Endothelial cell of umbilical vein (primary cell): Measurements from ENCODE around the gene PXMP4. TPM values are rescaled to one million over a fixed set of nuclear protein-coding genes. Genes with fewer than 3 reads are reported as not detected.

Source experiments
- BruUV-seq: library from RNA; stranded (reverse); fragments of 400-500 nt; replicated peaks from 2 replicates; lab custom pipeline; 2021; lab: Mats Ljungman, UMichigan
- CTCF ChIA-PET: fragments of 300-600, 350-600 bp; sonication (Branson Sonifier 250); formaldehyde crosslinking; loops from one replicate; lab custom pipeline; 2021; ENCODE audit warnings: antibody characterized with exemption, inconsistent platforms; lab: Charles Lee
- POLR2A ChIA-PET: fragments of 300-600, 350-600 bp; sonication (Branson Sonifier 250); formaldehyde crosslinking; loops from one replicate; lab custom pipeline; 2021; ENCODE audit warnings: antibody characterized with exemption, inconsistent platforms; lab: Charles Lee
- DNase-seq: peaks from one replicate; pipeline ENCODE4 v3.0.0-alpha.2; 2011; ENCODE audit warnings: low read depth, low spot score
- FAIRE-seq: peaks from 2 replicates; lab custom pipeline; 2011; peaks lifted over from hg19 to GRCh38; lab: Jason Lieb, UNC
- H2AFZ ChIP-seq: 2 replicates; pipeline ENCODE4 v1.6.0; 2012; ENCODE audit warnings: low read depth, low read length, control low read depth, inconsistent platforms
- H3K27ac ChIP-seq: 2 replicates; pipeline ENCODE4 v1.5.1; 2011; ENCODE audit warnings: low read depth, mild to moderate bottlenecking, control low read depth, low read length, moderate library complexity; ENCODE audit not compliant: insufficient read depth
- H3K27me3 ChIP-seq, 2 experiments: 2 replicates each; pipeline versions ENCODE4 v1.6.0 to v1.6.1; 2011; ENCODE audit warnings: low read length in 2 of 2, mixed read lengths in 1 of 2; ENCODE audit not compliant: control insufficient read depth in 2 of 2, insufficient read depth in 2 of 2
- H3K36me3 ChIP-seq, 2 experiments: 2 replicates in 1 of 2; 3 replicates in 1 of 2; pipeline ENCODE4 v1.5.1; 2011; ENCODE audit warnings: low read length in 2 of 2, mild to moderate bottlenecking in 1 of 2, moderate library complexity in 1 of 2; ENCODE audit not compliant: control insufficient read depth in 2 of 2, insufficient read depth in 2 of 2; ENCODE audit errors: extremely low read depth in 1 of 2
- H3K4me1 ChIP-seq: 3 replicates; pipeline ENCODE4 v1.5.1; 2011; ENCODE audit warnings: mild to moderate bottlenecking, low read length; ENCODE audit not compliant: control insufficient read depth, insufficient read depth; ENCODE audit errors: extremely low read depth
- H3K4me2 ChIP-seq: 2 replicates; pipeline ENCODE4 v1.6.1; 2011; ENCODE audit warnings: low read length, control low read depth, mixed read lengths; ENCODE audit not compliant: insufficient read depth
- H3K4me3 ChIP-seq, 3 experiments: fragments of 200-600 bp in 1 of 3; sonication (generic), shearing (Covaris generic) in 1 of 3; replicated peaks in 1 of 3; 2 replicates each; pipeline ENCODE4 v1.5.1; 2011 to 2016; ENCODE audit warnings: control low read depth in 3 of 3, low read length in 3 of 3, mild to moderate bottlenecking in 2 of 3, inconsistent platforms in 1 of 3, low read depth in 1 of 3, moderate library complexity in 1 of 3; ENCODE audit not compliant: insufficient read depth in 1 of 3
- H3K79me2 ChIP-seq: 2 replicates; pipeline ENCODE4 v1.6.0; 2012; ENCODE audit warnings: low read length, inconsistent platforms; ENCODE audit not compliant: control insufficient read depth, insufficient read depth
- H3K9ac ChIP-seq: replicated peaks from 2 replicates; pipeline ENCODE3; 2011; ENCODE audit warnings: low read length, control low read depth; ENCODE audit not compliant: insufficient read depth; ENCODE audit errors: extremely low read depth
- H3K9me1 ChIP-seq: replicated peaks from 3 replicates; pipeline ENCODE4 v1.6.0; 2011; ENCODE audit warnings: mild to moderate bottlenecking, low read length; ENCODE audit not compliant: control insufficient read depth, insufficient read depth; ENCODE audit errors: extremely low read depth
- H3K9me3 ChIP-seq: replicated peaks from 2 replicates; pipeline ENCODE4 v1.5.1; 2012; ENCODE audit warnings: low read length, inconsistent platforms; ENCODE audit not compliant: control insufficient read depth, insufficient read depth
- H4K20me1 ChIP-seq: replicated peaks from 2 replicates; pipeline ENCODE3; 2011; ENCODE audit warnings: mild to moderate bottlenecking, low read length; ENCODE audit not compliant: control insufficient read depth, insufficient read depth; ENCODE audit errors: extremely low read depth
- CTCF ChIP-seq, 2 donors: IDR thresholded peaks; 1 replicate in 1 of 2; 2 replicates in 1 of 2; pipeline ENCODE4 v1.5.1; 2011; ENCODE audit warnings: low read length in 2 of 2, mild to moderate bottlenecking in 2 of 2, moderate library complexity in 2 of 2, control low read depth in 1 of 2, inconsistent platforms in 1 of 2, low read depth in 1 of 2; ENCODE audit not compliant: insufficient read depth in 1 of 2; ENCODE audit errors: extremely low read depth in 1 of 2
- EZH2 ChIP-seq: IDR thresholded peaks from 2 replicates; pipeline ENCODE4 v1.6.1; 2012; ENCODE audit warnings: borderline replicate concordance, low read depth, mild to moderate bottlenecking, moderate library complexity, low read length, inconsistent platforms; ENCODE audit not compliant: severe bottlenecking
- FOS ChIP-seq: IDR thresholded peaks from 2 replicates; pipeline ENCODE4 v1.6.1; 2011; ENCODE audit warnings: mild to moderate bottlenecking, low read length, moderate library complexity, borderline replicate concordance; ENCODE audit not compliant: insufficient read depth
- JUN ChIP-seq: IDR thresholded peaks from 2 replicates; pipeline ENCODE4 v1.6.1; 2011; ENCODE audit warnings: borderline replicate concordance, low read depth; ENCODE audit not compliant: insufficient read length, insufficient read depth
- MYC ChIP-seq: IDR thresholded peaks from one replicate; pipeline ENCODE4 v1.6.1; 2011; ENCODE audit warnings: mild to moderate bottlenecking, low read depth, low read length
- POLR2A ChIP-seq: IDR thresholded peaks from 2 replicates; pipeline ENCODE4 v1.6.1; 2012; ENCODE audit warnings: low read depth, mild to moderate bottlenecking, control low read depth, low read length
- POLR2AphosphoS5 ChIP-seq: IDR thresholded peaks from 2 replicates; pipeline ENCODE4 v1.6.1; 2012; ENCODE audit warnings: low read depth, mild to moderate bottlenecking, control low read depth, low read length, moderate library complexity; ENCODE audit not compliant: insufficient read depth
- dilution Hi-C: fragments of 300-500 bp; cut with MboI; formaldehyde crosslinking; loops from one replicate; pipeline ENCODE4 v1.15.0; 2019; ENCODE audit warnings: low sequenced_read_pairs; ENCODE audit not compliant: extremely low pct_ligation_motif_present
- intact Hi-C: fragments of 100-400 bp; cut with micrococcal nuclease; formaldehyde crosslinking; loops from one replicate; pipeline ENCODE4 v1.10.0; 2022
- polyA plus RNA-seq, 4 experiments: library from polyadenylated mRNA; depleted of rRNA in 3 of 4; stranded (reverse) in 3 of 4; unstranded in 1 of 4; fragments of >200 nt; gene quantifications; 2 replicates each; pipeline versions ENCODE4 v1.2.1 to v1.2.3, GENCODE V29; 2011 to 2012; ENCODE audit warnings: missing spikeins in 1 of 4
- total RNA-seq: library from RNA; stranded (reverse); gene quantifications from 2 replicates; pipeline ENCODE4 v1.2.3, GENCODE V29; 2021

The PXMP4 gene
- total and polyA plus RNA-seq, 2 donors (not counting 3 experiments of a cell fraction or from before 2014, with no cell fraction given) = 6.9 to 8.5 TPM

- no peaks in the 10 kb centered on the region for H3K9me1 ChIP-seq
- dilution Hi-C loops (no loop called here), intact Hi-C loops (no loop called here)
- POLR2A ChIA-PET = no interaction called here
- FAIRE-seq (no peak), DNase-seq (no peak)
- TF ChIP-seq MYC = no peak
- no peak for TF ChIP-seq FOS
- no peak for TF ChIP-seq CTCF (IDR thresholded peaks at IDR 0.05; ENCODE audit: extremely low read depth in 1 of 2, insufficient read depth in 1 of 2, low read depth in 1 of 2, low read length in 2 of 2)
- TF ChIP-seq POLR2AphosphoS5 = no peak
- no peak for TF ChIP-seq POLR2A
- no peak for TF ChIP-seq JUN
- TF ChIP-seq EZH2 = no peak
- no peaks in the 10 kb centered on the region for H3K4me1 ChIP-seq
- CTCF ChIA-PET = interaction anchor here (0.8 to 1.5 kb wide), 3 partner anchors 10 to 19 kb away, joined by 3 to 4 read pairs (median 4); no protein-coding TSS in a partner anchor
- H3K9me3 ChIP-seq = no peaks in the 10 kb centered on the region
- no peaks in the 10 kb centered on the region for H3K27me3 ChIP-seq
- H3K79me2 ChIP-seq = no peaks in the 10 kb centered on the region
- H4K20me1 ChIP-seq = no peaks in the 10 kb centered on the region
- no peak overlapping the region for H2AFZ ChIP-seq
- H3K4me3 ChIP-seq = no peak overlapping the region
- BruUV-seq = no TSS peak
- H3K9ac ChIP-seq = no peak overlapping the region
- H3K4me2 ChIP-seq = no peak overlapping the region
- H3K27ac ChIP-seq = no peak overlapping the region
- H3K36me3 ChIP-seq = no peaks in the 10 kb centered on the region
Measured at GRCh38 chr20:33704197-33704924, 15.7 kb downstream of the PXMP4 start.
